CD4-positive, alpha-beta T cell treated with Interleukin-4 for 1 hour (primary cell): ENCODE results near the gene NEU2.
A peak's percentile ranks its signal among the peaks of the same experiment; 100 is the strongest.
"Not testable (repeated sequence)": the region's sequence is repeated elsewhere in the genome, so short reads cannot be mapped to it uniquely, and the experiment has no call there.

Source experiments
- DNase-seq, 2 donors: peaks; one replicate each; pipeline ENCODE4 v3.0.0-alpha.2; 2020 to 2022

Gene NEU2

DNA sequence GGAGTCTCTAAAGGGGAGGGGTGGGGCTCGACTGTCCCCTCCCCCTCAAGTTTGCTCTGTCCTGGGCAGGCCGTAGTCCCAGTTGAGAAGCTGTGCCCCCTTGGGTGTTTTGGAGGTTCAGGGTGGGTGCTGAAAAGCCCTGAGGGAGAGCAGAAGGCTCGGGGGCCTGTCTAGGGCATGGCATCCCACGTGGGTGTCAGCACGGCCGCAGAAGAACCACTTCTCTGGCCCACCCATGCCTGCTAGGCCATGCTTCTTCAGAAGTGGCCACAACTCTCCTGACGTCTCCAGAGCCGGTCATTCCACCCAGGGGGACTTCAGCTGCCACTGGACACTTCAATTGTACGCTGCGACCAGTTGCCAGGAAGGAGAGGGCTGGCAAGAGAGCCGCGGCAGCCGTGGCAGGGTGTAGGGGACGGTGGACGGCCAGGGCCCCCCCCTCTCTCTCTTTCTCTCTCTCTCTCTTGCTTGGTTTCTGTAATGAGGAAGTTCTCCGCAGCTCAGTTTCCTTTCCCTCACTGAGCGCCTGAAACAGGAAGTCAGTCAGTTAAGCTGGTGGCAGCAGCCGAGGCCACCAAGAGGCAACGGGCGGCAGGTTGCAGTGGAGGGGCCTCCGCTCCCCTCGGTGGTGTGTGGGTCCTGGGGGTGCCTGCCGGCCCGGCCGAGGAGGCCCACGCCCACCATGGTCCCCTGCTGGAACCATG lies 27.5 kb downstream of the NEU2 start, which contains the start of gene INPP5D:
Gene INPP5D, plus strand, starts transcription at position 546 of the 704 bp plus-strand sequence. Its CDS starts 137 bp downstream, at position 683.
- peak; percentile 85 to 87 for DNase-seq

DNA sequence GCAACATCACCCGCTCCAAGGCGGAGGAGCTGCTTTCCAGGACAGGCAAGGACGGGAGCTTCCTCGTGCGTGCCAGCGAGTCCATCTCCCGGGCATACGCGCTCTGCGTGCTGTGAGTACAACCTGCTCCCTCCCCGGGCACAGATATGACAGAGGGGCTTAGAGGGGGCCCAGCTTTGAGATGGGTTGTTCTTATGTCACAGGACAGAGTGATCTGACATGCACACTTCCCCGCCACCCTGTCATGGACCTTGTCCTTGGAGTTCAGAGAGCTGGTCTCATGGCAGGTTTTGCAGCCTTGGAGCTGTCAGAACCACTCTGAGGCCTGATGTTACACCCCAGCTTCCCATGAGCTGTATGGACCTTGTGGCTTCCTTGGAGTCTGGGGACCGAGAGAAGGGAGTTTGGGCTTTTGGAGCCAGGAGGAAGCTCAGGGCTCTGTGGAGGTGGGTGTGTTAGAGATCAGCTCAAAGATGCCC lies 28.1 kb downstream of the NEU2 start:
- DNase-seq = no peak

DNA sequence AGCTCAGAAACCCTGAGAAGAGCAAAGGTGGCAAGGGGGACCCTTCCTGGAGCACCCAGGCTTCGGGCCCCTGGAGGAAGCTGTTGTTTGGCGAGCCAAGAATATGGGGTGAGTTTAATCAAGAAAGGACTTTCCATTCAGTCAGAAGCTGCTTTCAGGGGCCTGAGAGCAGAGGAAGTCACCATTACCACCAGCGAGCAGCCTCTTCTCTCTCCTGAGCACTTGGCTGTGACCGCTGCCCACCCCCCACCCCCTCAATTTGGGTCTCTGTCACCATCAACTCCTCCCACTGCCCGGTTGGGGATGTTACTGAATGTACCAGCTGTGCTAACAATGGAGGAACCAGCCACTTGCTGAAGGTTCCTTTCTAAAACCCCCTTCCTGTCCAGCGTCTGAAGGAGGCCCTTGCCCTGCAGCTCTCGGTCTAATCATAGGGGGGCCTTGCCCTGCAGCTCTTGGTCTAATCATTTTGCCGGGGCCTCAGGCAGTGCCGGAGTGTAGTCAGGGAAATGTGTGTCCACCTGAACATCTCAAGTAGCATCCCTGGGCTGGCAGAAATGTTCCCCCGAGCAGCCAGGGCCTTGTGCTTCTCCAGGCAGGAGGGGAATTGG lies 28.6 kb downstream of the NEU2 start:
- peak in 1 of 2 donors; percentile 50 for DNase-seq

DNA sequence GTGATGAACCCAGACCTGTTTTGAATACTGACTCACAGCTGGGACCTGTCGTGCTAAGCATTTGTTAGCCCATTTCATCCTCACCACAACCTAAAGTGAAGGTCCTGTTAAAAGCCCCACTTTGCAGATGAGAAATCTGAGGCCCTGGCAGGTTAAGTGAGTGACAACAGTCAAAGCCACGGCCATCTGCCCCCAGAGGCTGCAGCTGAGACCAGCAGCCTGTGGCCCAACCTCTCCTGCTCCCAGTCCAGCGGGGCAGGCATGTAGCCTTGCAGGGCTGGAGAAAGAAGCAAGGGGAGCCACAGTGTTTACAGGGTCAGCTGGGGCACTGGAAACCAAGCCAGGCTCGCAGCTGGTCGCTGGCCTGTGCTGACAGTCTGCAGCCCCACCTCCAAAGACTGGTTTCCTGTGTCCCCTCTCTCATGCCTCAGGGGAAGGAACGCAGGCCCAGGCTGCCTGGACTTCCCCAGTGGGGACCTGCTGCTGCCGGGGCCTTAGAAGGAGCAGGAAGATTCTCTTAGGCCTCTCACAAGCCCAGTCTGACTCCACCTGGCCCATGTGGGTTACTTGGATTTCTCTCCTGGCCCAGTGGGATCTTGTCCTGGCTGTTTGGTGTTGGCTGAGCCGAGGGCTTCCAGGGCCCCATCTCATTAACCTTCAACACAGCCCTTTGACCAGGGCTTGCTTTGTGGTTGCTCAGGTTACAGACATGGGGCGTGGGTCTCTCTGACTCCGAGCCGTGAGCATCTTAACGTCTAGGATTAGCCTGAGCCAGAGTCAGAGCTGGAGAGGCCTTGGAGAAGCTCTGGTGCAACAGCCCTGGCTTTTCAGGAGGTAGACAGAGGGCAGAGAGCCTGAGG lies 29.3 kb downstream of the NEU2 start:
- peak in 1 of 2 donors; percentile 36 for DNase-seq

DNA sequence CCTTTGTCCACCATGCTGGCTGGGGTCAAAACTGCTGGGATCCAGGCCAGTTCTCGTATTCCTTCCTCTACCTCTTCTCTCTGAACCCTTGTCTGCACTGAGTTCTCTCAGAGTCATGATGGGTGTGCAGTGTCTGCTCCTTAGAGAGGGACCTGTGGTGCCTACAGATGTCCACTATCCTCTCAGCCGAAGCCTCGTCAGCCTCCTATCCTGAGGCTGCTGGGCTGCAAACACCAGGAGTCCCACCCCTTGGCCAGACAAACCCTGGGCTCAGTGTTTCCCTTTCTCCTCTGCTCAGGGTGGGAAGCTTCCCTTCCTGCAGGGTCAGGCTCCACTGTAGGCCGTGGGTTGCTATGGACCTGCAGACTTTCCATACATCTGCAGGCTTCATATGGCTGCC lies 30.0 kb downstream of the NEU2 start:
- DNase-seq = no peak

DNA sequence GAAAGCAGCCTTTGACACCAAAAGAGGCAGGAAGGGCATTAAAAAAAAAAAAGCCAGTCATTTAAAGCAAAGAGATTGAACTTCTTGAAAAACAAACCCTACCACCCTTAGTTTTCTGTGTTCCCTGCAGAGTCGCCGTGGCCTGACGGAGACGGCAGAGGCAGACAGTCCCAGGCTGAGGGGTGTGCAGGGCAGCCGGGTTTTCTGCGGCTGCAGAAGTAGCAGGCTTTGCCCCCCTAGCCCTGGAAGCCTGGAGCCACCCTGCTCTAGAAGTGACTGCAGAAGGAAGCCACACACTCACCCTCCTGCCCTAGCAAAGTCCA lies 30.4 kb downstream of the NEU2 start:
- no peak for DNase-seq

DNA sequence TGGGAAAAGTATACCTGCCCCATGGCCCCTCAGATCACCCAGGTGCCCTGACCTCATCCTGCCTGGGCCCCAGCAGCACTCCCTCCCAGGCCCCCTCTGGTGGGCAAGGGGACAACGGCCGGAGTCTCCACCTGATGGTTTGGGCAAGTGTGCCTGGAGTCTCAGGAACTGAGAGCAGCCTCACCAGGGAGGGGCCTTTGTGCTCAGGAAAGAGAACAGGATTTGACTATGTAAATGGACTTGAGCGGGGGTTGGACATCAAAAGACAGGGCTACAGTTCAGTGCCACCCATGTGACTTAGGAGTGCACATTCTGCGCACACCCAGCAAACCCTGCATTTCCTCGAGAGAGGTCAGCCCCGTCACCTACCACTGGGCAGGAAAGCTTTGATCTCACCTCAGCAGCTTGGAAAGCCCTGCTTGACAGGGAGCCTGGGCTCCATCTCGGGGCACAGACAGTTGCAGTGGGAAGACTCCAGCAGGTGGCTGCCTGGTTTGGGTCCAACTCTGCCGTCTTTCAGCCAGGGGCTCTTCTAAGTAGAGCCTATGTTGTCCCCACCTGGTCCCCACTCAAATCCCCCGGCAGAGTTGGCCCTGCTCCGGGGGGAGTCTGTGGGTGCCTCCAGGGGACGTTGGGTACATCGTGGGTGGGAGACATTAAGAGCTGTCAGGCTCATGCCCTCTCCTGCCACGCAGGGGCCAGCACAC lies 30.9 kb downstream of the NEU2 start:
- peak in 1 of 2 donors; percentile 45 for DNase-seq

DNA sequence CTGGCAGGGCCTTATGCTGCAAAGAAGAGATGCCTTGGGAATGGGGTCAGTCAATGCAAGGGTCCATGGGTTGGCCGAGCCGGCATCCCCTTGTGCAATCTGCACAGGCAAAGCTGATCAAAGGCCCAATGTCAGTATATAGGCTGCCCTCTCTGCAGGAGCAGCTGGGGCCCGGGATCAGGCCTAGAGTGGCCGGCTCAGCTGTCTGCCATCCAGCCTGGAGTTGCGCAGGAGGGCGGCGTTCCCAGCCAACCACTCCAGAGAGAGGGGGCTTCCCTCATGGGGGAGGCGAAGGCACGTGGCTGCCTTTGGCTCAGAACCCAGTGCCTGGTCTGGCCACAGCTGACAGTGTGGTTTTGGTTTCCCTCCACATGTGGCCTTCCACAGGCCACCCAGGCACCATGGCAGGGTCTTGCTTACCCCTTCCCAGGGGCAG lies 31.5 kb downstream of the NEU2 start:
- DNase-seq = no peak

DNA sequence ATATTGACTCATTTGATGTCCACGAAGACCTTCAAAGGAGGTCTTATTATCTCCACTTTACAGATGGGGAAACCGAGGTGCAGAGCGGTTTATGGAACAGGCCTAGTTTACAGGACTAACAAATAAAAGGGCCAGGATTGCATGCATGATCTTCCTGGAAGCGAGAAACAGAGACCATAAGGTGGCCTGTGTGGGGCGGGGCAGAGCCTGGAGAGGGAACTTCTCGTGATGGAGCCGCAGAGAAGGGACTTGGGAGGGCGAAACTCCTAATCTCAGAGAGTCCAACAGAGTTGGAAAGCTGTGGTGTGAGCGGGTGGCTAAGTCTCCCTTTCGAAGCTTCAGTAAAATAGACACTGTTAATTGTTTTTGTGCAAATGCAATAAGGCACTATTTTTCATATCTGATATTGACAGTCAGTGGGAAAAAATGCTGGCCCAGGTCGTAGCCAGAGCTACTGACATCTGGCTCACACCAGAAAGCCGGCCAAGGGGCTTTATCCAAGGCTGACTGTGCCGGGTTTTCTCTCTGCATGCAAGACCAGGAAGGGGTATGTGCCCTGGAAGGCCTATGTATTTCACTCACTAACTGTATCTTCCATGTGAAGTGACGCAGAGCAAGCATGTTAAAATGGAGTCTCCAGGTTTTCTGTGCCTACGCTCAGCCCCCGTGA lies 32.2 kb downstream of the NEU2 start:
- no peak for DNase-seq

DNA sequence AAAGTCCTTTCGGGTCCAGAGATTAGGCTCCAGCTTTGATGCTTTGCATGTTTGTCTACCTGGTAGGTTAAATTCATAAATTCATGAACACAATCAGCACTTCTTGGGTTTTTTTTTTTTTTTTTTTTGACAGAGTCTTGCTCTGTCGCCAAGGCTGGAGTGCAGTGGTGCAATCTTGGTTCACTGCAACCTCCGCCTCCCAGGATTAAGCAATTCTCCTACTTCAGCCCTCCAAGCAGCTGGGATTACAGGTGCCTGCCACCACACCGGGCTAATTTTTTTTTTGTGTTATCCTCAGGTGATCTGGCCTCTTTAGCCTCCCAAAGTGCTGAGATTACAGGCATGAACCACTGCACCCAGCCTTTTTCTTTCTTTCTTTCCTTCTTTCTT lies 32.7 kb downstream of the NEU2 start:
- DNase-seq = not testable (repeated sequence)

DNA sequence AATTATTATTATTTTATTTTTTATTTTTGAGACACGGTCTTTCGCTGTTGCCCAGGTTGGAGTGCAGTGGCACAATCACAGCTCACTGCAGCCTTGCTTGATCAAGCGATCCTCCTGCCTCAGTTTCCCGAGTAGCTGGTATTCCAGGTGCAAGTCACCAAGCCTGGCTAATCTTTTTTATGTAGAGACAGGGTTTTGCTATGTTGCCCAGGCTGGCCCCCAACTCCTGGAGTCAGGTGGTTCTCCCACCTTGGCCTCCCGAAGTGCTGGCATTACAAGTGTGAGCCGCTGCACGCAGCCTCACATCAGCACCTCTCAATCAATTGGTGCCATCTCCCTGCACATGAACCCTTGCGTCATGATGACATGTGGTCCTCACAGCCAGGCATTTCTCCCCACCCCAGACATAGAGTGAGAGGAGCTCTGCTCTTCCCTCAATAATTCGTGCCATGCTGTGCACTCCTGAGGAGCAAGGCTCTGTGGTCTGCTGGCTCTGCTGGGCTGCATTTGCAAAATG lies 33.5 kb downstream of the NEU2 start:
- no peak for DNase-seq

DNA sequence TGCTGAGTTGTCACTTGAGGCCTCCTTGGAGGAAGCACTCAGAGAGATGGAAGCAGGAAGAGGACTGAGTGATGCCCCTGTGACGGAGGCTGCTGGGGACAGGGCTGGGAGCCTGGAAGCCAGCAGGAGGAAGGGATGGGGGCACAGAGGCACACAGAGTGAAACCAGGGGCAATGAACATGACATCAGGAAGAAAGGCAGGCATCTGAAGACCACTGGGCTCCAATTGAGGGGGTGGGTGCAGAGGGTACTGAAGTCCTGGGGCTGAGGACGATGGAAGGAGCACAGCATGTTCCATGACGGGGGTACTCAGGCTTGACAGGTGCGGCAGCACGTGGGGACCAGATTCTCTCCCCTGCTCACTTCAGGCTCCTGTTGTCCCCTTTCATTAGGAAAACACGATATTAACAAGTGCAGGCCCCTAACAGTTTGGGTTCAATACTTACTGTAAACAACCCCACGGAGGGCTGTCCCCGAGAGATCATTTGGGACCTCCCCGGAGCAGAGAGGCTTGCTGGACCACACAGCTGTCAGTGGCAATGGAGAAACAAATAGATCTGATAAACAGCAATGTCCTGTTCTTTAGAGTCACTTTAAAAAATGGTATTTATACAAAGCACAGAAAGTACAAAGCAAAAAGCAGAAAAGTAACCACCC lies 36.4 kb downstream of the NEU2 start:
- no peak for DNase-seq

DNA sequence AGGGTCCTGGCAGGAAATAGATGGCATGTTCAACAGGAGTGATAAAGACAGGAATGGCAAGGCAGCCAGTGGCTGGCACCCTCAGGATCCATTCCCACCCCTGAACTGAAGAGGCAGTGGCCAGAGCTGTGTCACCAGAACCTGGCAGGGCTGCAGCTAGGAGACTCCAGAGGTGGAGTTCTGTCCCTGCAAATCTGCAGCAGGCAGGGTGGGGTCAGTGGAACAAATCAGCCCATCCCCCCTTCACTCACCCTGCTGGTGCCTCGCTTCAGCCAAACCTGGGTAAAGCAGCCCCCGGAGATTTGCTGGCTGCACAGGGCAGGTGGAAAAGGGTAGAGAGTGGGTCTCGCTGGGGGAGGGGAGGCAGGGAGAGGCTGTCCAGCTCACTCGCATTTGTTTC lies 40.4 kb downstream of the NEU2 start:
- no peak for DNase-seq

DNA sequence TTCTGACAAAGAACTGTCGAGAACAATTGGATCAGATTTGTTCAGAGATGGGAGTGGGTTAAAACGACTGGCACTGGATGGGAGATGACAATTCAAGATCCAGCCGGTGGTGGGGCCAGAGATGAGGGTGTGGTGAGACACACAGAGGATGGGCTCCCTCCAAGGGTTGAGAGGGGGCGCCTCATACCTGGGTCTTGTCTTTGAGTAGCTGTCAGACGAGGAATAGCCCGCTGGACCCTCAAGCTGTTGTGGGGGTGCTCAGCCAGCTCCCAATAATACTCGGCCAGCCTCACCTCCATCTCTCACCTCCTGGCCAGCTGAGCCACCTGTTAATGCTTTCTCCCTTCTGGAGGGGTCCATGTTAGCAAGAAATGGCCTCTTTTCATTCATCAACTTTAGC lies 41.6 kb downstream of the NEU2 start:
- no peak for DNase-seq

DNA sequence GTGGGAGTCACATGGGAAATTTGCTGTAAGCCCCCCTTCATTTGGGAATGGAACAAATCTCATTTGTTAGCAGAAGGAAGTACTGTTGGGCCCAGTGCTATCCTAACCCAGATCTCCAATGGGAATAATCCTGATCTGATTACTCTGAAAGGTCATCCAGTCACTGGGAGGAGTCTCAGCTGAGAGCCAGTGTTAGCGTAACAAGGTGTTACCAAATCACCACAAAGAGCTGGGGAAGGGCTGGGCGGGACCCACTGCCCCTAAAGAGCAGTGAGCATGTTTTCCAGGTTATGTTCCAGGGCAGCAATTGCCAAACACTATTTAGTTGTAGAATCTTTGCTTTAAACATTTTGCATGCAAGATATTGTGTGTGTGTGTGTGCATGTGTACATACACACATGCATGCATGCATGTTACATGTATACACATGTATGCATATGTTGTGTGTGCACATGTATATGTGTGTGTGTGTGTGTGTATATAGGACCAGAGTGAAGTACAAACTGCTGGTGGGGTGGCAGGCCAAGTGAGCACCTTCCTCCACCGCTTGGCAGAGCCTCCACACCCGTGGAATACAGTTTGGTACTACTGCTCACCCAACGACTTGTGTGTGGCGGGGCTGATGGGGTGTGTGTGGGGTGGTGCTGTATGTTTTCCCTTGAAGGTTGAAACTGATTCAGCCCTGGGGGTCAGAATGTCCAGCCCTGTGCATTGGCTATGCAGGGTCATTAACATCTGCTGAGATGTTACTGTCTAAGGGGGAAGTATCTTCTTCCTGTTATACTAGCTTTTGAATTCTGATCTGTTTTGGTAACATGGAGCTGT lies 42.9 kb downstream of the NEU2 start:
- DNase-seq = no peak

DNA sequence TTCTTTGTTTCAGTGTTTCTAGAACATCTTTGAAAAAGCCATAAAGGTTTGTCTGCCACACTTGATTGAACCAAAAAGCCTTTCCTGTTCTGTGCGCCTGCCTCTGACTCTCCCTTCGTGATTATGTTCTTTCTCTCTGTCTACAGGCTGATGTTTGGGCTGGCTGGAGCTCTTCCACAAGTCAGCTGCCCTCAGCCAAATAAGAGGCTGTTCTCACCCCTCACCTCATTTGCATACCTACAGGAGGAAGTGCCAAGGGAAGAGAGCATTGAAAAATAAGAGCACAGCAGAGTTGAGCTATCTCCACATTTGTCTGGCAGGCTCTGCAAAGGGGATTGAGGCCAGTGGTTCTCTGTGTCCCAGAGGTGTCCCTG lies 43.5 kb downstream of the NEU2 start:
- DNase-seq = peak; percentile 59

DNA sequence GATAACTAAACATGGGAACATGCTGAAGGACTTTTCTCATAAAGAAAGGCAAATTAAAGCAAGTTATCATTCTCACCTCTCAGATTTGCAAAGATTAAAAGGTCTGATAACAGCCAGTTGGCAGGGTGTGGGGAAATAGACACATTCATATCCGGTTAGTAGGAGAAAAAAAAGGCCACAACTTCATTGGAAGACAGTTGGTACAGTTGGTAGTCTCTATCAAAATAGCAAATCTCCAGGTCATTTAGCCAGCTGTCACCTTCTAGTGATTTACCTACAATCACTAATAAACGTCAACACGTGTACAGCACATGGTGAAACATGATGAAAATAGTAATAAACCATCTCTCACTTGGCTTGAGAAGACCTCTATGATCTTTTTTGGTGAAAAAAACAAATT lies 44.3 kb downstream of the NEU2 start:
- DNase-seq = peak in 1 of 2 donors; percentile 81

DNA sequence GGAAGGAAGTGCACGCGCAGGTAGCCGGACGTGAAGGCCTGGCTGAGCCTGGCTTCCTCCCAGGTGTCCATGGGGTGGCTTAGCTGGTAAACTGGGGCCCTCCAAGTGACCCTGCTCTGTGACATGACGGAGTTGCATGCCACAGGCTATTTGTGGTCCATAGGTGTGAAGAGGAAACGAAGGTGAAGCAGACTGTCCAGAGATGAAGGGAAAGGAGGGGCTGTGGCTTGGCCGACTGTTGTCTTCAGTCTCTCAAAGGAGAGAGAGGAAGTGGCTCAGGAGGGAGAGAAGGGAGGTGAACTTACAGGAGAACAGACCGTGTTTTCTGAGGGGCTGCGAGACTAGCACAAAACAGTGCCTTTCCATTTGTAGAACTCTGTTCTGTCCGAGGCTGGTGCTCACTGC lies 47.0 kb downstream of the NEU2 start:
- DNase-seq = peak; percentile 55 to 60

DNA sequence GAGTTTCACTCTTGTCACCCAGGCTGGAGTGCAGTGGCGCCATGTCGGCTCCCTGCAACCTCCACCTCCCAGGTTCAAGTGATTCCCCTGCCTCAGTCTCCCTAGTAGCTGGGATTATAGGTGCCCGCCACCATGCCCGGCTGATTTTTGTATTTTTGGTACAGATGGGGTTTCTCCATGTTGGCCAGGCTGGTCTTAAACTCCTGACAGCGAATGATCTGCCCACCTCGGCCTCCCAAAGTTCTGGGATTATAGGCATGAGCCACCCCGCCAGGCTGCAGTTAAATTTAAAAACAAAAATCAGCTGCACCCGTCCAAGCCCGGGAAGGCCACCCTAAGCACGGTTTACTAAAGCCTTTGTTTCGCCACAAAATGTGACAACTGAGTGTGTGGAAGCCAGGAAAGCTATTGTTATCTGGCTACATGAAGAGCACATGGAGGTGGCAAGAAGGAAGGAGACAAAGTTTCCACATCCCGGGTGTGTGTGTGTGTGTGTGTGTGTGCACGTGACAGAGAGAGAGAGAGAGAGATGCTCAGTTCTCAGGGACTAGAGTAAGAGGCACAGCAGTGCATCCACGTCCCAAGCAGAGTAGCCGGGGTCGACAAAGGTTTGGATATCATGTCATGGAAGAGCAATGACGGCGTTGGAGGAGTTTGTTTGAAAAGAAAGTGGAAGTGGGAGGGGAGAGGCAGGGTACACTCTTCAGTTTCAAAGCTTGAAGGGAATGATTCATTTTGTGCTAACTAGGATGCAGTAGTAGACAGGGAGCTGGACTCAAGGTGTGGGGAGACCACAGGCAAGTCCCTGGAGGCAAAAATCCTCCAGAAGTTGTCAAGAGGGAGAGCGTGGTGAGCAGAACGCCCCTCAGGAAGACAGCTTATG lies 47.7 kb downstream of the NEU2 start:
- no peak for DNase-seq

DNA sequence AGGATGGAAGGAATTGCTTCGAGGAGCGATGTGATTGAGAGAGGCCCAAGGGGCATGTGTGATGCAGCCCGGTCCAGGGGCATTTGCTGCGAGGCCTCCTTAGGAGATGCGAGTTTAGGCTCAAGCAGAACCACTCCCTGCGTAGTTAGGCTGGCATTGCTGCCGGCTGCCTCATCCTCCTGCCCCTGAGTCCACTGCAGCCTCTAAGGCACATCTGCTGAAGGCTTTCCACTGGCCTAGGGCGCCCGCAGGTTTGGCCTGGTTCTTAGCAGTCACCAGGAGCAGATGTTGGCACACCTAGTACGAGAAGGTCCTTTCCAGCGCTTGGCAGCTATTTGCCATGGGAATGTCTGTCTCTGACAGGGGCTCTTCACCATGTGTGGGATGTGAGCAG lies 48.4 kb downstream of the NEU2 start:
- peak in 1 of 2 donors; percentile 11 for DNase-seq
